Erythroblast (primary cell): ENCODE results near the gene AGPAT2.

Experiments used
- GATA1 ChIP-seq: IDR thresholded peaks from 2 replicates; pipeline ENCODE4 v1.6.1; 2011; ENCODE audit warnings: low read depth, mild to moderate bottlenecking, control low read depth, low read length, moderate library complexity
- POLR2A ChIP-seq: IDR thresholded peaks from 2 replicates; pipeline ENCODE4 v1.6.1; 2011; ENCODE audit warnings: mild to moderate bottlenecking, low read length

DNA sequence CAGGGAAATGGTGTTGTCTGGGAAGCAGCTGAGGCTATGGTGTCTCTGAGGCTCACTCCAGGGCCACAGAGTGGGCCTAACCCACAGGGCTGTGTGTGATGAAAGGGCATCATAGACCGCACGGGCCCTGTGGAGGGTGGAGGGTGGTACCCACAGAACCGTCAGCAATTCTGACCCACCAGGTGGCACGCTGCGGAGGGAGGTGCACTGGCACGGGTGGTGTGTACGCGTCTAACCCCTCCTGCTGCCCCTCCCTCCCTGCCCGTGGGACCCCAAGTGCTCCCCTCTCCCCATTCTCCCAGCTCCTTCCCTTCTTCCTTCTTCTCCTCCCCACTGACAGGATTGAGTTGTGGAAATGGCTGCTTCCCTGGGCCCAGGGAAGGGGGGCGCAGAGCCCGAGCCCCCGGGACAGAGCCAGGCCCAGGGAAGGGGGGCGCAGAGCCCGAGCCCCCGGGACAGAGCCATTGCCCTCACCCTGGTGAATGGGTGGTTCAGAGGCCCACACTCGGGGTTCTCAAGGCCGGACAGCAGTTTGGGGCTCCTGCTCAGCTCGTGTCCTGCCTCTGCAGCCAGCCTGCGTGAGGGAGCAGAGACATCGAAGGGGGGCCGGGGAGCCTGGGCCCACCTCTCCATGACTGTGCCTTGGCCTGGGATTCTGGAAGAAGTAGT, 48.7 kb upstream of the AGPAT2 start:
- no peak for TF ChIP-seq POLR2A
- TF ChIP-seq GATA1 = no peak
